HG02571 (cell line): ENCODE results near the gene FIG4.
"Not testable (repeated sequence)": the region's sequence is repeated elsewhere in the genome, so short reads cannot be mapped to it uniquely, and the experiment has no call there.

Experiments used
- ATAC-seq: cut with Tn5 transposase; IDR thresholded peaks from one replicate; pipeline ENCODE4 v1.9.1; 2021; ENCODE audit warnings: mild to moderate bottlenecking, moderate library complexity; ENCODE audit not compliant: unreplicated experiment

FIG4 gene

GRCh38 chr6:109852713-109853112 lies 161.6 kb downstream of the FIG4 start:
- ATAC-seq, result no peak

- ATAC-seq, result no peak
These were observed 162.3 kb downstream of the FIG4 start for GRCh38 chr6:109853426-109853825.

GRCh38 chr6:109853951-109854350 lies 162.9 kb downstream of the FIG4 start:
- no peak for ATAC-seq

GRCh38 chr6:109854541-109855308 lies 163.6 kb downstream of the FIG4 start:
- no peak for ATAC-seq

GRCh38 chr6:109855476-109856040 lies 164.5 kb downstream of the FIG4 start:
- ATAC-seq, result not testable (repeated sequence)

- no peak for ATAC-seq
These were observed 170.8 kb downstream of the FIG4 start for GRCh38 chr6:109861946-109862345.

GRCh38 chr6:109864050-109864449 lies 173.0 kb downstream of the FIG4 start:
- ATAC-seq, result no peak

GRCh38 chr6:109865968-109866367 lies 174.9 kb downstream of the FIG4 start:
- no peak for ATAC-seq

GRCh38 chr6:109867009-109867969 lies 176.2 kb downstream of the FIG4 start:
- no peak for ATAC-seq

- ATAC-seq, result no peak
These were observed 176.9 kb downstream of the FIG4 start for GRCh38 chr6:109867970-109868358.

GRCh38 chr6:109869398-109870088 lies 178.4 kb downstream of the FIG4 start:
- not testable (repeated sequence) for ATAC-seq

- no peak for ATAC-seq
These were observed 179.0 kb downstream of the FIG4 start for GRCh38 chr6:109870089-109870410.

- ATAC-seq, result no peak
These were observed 181.5 kb downstream of the FIG4 start for GRCh38 chr6:109872549-109872948.

GRCh38 chr6:109872968-109873545 lies 182.0 kb downstream of the FIG4 start:
- no peak for ATAC-seq

GRCh38 chr6:109874086-109874485 lies 183.0 kb downstream of the FIG4 start:
- no peak for ATAC-seq

- no peak for ATAC-seq
These were observed 183.5 kb downstream of the FIG4 start for GRCh38 chr6:109874621-109875020.
